Uterus (tissue), 2 donors: ENCODE data around the gene RUSF1.

ENCODE experiments used
- POLR2A ChIP-seq, 2 donors: fragments of 450-650 bp; IDR thresholded peaks; one replicate each; pipeline ENCODE4 v1.6.1; 2016; ENCODE audit warnings: antibody characterized with exemption in 2 of 2, mild to moderate bottlenecking in 1 of 2, moderate library complexity in 1 of 2
- TF ChIP-seq, protein P1 (sequence below), 4 experiments: fragments of 200-600 bp in 2 of 4; fragments of 450-650 bp in 2 of 4; sonication (generic) in 2 of 4; IDR thresholded peaks; one replicate each; pipeline ENCODE4 v1.5.1; 2016 to 2019; ENCODE audit warnings: antibody characterized with exemption in 4 of 4, mild to moderate bottlenecking in 2 of 4, moderate library complexity in 1 of 4

GRCh38 chr16:31521368-31521767, 13.2 kb upstream of the RUSF1 start:
- TF ChIP-seq POLR2A (IDR thresholded peaks at IDR 0.05) = no peak
- TF ChIP-seq, protein P1, sequence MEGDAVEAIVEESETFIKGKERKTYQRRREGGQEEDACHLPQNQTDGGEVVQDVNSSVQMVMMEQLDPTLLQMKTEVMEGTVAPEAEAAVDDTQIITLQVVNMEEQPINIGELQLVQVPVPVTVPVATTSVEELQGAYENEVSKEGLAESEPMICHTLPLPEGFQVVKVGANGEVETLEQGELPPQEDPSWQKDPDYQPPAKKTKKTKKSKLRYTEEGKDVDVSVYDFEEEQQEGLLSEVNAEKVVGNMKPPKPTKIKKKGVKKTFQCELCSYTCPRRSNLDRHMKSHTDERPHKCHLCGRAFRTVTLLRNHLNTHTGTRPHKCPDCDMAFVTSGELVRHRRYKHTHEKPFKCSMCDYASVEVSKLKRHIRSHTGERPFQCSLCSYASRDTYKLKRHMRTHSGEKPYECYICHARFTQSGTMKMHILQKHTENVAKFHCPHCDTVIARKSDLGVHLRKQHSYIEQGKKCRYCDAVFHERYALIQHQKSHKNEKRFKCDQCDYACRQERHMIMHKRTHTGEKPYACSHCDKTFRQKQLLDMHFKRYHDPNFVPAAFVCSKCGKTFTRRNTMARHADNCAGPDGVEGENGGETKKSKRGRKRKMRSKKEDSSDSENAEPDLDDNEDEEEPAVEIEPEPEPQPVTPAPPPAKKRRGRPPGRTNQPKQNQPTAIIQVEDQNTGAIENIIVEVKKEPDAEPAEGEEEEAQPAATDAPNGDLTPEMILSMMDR (IDR thresholded peaks at IDR 0.05) = no peak
